ENCODE results near the gene GBGT1. TPM values are rescaled to one million over a fixed set of nuclear protein-coding genes. Genes with fewer than 3 reads are reported as not detected.
A peak's percentile ranks its signal among the peaks of the same experiment; 100 is the strongest.

The GBGT1 gene
- total and polyA plus RNA-seq, 9 of the 15 experiments (the other 6 are each of a cell fraction or from before 2014, with no cell fraction given), result 0.55 to 25.8 (median 13.7) TPM

- TF ChIP-seq PML (IDR thresholded peaks at IDR 0.05; ENCODE audit: low read length), result 0 out of 2 replicates have a peak, but pooled peaks have one; percentile 18
- peak; percentile 80 for TF ChIP-seq ZBTB2 (IDR thresholded peaks at IDR 0.05)
- TF ChIP-seq DIDO1 (tag; IDR thresholded peaks at IDR 0.05; ENCODE audit: low read depth), result no peak
- TF ChIP-seq FOXK2 (conservative IDR thresholded peaks at IDR 0.05 in 1 of 2, IDR thresholded peaks at IDR 0.05 in 1 of 2; ENCODE audit: low read depth in 2 of 2), result peak in 1 of 2 experiments; percentile 12; a peak in 1 of 4 replicates
- peak; percentile 85 for TF ChIP-seq SOX6 (IDR thresholded peaks at IDR 0.05)
- 0 out of 2 replicates have a peak, but pooled peaks have one; percentile 54 for TF ChIP-seq ZNF589 (CRISPR knock-in tag; IDR thresholded peaks at IDR 0.05; ENCODE audit: low read depth)
- TF ChIP-seq MBD2 (IDR thresholded peaks at IDR 0.05; ENCODE audit: borderline replicate concordance, low read depth), result peak; percentile 42; the same call in 1 of the 2 replicates
- TF ChIP-seq NR4A1 (CRISPR knock-in tag; IDR thresholded peaks at IDR 0.05), result no peak
- peak; percentile 6; the same call in 1 of the 2 replicates for TF ChIP-seq NR4A1 (tag; IDR thresholded peaks at IDR 0.05)
- peak; percentile 94 for TF ChIP-seq PKNOX1 (IDR thresholded peaks at IDR 0.05)
- peak; percentile 60 for TF ChIP-seq NCOR1 (IDR thresholded peaks at IDR 0.05)
- TF ChIP-seq TFAP4 (CRISPR knock-in tag; IDR thresholded peaks at IDR 0.05; ENCODE audit: borderline replicate concordance), result peak; percentile 64; the same call in 1 of the 2 replicates
- TF ChIP-seq PHF20 (IDR thresholded peaks at IDR 0.05; ENCODE audit: partially characterized antibody), result no peak
- TF ChIP-seq ZNF766 (CRISPR knock-in tag; conservative IDR thresholded peaks at IDR 0.05), result 0 out of 2 replicates have a peak, but pooled peaks have one; percentile 59
- TF ChIP-seq NBN (IDR thresholded peaks at IDR 0.05; ENCODE audit: low read depth), result peak; percentile 92; the same call in 1 of the 2 replicates
- TF ChIP-seq RBFOX2 (IDR thresholded peaks at IDR 0.05; ENCODE audit: low read depth, low read length), result peak; percentile 55
- no peak for TF ChIP-seq TEAD1 (CRISPR knock-in tag; IDR thresholded peaks at IDR 0.05)
- TF ChIP-seq SMAD4 (CRISPR knock-in tag; conservative IDR thresholded peaks at IDR 0.05), result peak; percentile 69; the same call in 1 of the 2 replicates
- no peak for TF ChIP-seq ELF1 (tag; IDR thresholded peaks at IDR 0.05)
- TF ChIP-seq CTBP1 (IDR thresholded peaks at IDR 0.05; ENCODE audit: borderline replicate concordance), result peak; percentile 96
- no peak for TF ChIP-seq RBM17 (IDR thresholded peaks at IDR 0.05; ENCODE audit: borderline replicate concordance, low read depth, low read length)
- peak; percentile 30; the same call in 1 of the 2 replicates for TF ChIP-seq NFE2 (IDR thresholded peaks at IDR 0.05; ENCODE audit: low read depth)
- TF ChIP-seq MAZ (CRISPR knock-in tag; conservative IDR thresholded peaks at IDR 0.05 in 1 of 2, IDR thresholded peaks at IDR 0.05 in 1 of 2), result peak; percentile 40 to 56; a peak in 2 of 4 replicates
- TF ChIP-seq, protein P1, sequence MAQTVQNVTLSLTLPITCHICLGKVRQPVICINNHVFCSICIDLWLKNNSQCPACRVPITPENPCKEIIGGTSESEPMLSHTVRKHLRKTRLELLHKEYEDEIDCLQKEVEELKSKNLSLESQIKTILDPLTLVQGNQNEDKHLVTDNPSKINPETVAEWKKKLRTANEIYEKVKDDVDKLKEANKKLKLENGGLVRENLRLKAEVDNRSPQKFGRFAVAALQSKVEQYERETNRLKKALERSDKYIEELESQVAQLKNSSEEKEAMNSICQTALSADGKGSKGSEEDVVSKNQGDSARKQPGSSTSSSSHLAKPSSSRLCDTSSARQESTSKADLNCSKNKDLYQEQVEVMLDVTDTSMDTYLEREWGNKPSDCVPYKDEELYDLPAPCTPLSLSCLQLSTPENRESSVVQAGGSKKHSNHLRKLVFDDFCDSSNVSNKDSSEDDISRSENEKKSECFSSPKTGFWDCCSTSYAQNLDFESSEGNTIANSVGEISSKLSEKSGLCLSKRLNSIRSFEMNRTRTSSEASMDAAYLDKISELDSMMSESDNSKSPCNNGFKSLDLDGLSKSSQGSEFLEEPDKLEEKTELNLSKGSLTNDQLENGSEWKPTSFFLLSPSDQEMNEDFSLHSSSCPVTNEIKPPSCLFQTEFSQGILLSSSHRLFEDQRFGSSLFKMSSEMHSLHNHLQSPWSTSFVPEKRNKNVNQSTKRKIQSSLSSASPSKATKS (CRISPR knock-in tag; IDR thresholded peaks at IDR 0.05), result no peak
Measured at GRCh38 chr9:133122935-133123611, 40.6 kb downstream of the GBGT1 start (continued).

Measured in K562 (cell line).